T-helper 9 cell (primary cell): ENCODE results near the gene RBM39.
"Not testable (repeated sequence)": the region's sequence is repeated elsewhere in the genome, so short reads cannot be mapped to it uniquely, and the experiment has no call there.

ENCODE experiments used
- DNase-seq: peaks from one replicate; pipeline ENCODE4 v3.0.0-alpha.2; 2020
- total RNA-seq, 2 donors: gene quantifications; one replicate each; lab custom pipeline; 2026; lab: John Stamatoyannopoulos, UW

Gene RBM39
- total RNA-seq = 729 to 1,556 reads per million in 2 donors

DNA sequence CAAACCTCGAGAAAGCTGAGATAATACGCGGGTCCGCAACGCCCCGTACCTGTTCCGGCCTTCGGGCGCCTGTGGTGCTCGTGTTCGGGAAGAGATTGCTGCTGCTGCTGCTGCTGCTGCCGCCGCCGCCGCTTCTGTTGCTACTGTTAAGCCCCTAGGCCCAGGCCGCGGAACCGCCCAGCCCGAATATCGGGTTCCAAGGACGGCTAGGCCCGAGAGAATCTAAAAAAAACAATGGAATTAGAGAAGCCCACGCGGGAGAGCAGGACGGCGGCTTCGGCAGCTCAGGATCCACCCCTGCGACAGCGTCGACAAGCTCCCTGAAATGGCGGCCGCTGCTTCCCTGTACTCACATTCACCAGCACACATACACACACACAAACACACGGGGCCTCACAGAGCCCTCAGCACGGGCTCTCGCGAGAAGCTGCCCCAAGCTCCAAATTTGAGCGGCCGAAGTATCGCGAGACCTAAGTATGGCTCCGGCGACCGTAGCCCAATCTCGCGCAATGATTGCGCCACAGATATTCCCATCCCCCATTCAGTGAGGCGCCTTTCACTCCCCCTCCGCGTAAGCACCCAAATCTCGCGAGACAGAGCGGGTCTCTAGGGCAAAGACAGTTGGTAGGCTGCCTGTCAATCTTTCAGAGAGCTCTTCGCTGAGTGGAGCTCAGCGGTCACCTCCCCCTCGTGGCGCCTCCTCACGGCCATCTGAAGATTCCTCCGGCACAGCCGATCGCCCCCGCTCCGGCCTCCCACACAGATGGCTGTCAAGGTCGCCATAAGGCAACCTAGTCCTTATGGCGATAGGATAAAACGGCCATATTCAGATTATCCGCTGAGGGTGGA is at the start of gene RBM39:
RBM39 (minus strand) TSS at position 369 of the 849 bp plus-strand sequence. CDS start 1,386 bp downstream, outside the sequence.
- peak; percentile 99 for DNase-seq

DNA sequence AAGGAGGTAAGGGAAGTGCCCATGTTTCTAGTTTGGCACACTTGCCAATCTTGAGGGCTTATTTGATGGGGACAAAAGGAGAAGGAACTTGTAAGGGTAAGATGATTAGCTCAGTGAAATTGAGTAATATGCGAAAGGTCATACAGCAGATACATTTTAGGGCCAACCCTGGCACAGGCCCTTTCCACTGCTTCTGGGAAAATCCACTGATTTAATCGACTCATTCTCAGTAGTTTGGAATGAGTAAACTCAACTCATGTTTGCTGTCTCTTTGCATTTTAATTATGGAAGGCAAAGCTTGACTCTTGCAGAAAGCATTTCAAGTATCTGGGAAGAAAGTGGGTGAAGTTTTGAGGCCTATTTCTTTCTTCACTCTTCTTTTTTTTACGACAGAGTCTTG is 49.8 kb upstream of the RBM39 start:
- no peak for DNase-seq

DNA sequence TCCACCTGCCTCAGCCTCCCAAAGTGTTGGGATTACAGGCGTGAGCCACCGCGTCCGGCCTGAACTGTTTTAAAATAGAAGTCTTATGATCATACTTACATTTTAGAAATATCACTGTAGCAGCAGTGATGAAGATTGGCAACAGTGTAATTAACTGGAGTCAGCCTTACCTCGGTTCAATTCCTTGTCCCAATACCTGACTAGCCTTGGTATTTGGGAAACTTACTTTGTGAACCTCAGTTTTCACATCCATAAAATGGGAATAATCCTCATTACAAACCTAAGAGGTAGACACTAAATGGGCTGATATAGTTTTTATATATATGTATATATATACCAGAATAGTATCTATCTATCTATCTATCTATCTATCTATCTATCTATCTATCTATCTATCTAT is 49.0 kb upstream of the RBM39 start:
- no peak for DNase-seq

DNA sequence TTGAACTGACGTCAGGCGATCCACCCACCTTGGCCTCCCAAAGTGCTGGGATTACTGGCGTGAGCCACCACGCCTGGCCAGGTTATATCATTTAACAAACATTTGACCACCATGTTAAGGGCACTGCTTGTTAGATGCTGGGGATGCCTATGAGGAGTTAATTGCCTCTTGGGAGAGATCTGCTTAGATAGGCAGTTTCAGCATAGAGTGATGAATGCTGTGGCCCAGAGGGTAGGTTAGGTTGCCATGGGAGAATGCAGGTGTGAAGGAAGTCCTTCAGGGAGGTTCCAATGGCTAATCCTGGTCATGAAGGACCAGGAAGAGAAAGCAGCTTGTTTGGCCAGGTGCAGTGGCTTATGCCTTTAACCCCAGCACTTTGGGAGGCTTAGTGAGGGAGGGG is 46.7 kb upstream of the RBM39 start:
- DNase-seq = no peak

DNA sequence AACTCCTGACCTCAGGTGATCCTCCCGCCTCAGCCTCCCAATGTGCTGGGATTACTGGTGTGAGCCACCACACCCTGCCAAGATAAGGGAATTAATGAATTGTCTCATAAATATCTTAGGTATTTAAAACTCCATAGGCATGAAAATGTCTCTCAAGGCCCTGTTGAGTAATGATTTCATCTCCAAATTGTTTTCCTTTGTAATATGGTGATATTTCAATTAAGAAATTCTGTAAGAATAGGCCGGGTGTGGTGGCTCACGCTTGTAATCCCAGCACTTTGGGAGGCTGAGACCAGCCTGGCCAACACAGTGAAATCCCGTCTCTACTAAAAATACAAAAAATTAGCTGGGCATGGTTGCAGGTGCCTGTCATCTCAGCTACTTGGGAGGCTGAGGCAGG is 43.5 kb upstream of the RBM39 start:
- DNase-seq = not testable (repeated sequence)

DNA sequence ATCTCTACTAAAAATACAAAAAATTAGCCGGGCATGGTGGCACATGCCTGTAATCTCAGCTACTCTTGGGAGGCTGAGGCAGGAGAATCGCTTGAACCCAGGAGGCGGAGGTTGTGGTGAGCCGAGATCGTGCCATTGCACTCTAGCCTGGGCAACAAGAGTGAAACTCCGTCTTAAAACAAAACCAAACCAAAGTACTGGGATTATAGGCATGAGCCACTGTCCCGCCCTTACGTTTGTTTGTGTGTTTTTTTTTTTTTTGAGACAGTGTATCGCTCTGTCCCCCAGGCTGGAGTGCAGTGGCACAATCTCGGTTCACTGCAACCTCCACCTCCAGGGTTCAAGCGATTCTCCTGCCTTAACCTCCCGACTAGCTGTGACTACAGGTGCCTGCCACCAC is 41.8 kb upstream of the RBM39 start:
- DNase-seq = not testable (repeated sequence)

DNA sequence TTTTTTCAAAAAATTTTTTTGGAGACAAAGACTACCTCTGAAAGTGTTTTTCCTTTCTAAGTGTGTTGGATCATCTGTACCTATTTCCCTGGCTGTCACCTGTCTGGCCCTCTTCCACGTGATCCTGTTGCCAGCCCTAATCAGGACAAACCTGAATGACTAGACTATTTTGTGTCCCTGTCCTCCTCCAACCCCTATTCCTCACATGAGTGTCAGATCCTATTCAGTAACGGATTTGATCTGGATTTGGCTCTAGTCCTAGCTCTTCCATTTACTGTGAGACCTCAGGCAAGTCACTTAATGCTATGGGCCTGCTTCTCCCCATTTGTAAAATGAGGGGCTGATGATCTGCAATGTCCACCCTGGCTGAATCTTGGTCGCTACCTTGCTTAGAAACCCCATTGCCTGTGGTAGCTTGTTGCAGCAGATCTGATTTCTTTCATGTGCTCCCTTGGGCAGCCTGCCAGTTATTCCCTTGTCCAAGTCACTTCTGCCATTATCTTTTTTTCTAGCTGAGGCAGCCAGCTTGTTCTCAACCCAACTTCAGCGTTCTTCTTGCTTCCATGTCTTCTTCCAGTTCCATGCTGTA is 34.5 kb upstream of the RBM39 start:
- DNase-seq = no peak

DNA sequence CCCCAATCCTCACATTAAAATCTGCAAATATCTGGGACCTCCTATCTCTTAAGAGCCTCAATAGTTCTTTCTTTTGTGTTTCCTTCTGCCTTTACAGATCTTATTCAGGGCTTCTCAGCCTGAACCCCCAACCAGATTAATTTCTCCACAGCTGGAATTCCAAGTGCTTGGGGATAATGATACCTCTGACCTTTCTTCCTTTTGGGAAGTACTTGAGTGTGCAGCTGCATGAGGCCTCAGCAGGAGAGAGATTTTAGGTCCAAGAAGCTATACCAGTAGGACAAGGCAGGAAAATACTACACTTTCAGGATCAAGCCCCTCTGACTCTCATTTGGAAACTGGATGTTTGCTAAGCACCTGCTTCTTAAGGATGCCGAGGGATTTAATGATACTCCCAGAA is 32.3 kb upstream of the RBM39 start:
- no peak for DNase-seq

DNA sequence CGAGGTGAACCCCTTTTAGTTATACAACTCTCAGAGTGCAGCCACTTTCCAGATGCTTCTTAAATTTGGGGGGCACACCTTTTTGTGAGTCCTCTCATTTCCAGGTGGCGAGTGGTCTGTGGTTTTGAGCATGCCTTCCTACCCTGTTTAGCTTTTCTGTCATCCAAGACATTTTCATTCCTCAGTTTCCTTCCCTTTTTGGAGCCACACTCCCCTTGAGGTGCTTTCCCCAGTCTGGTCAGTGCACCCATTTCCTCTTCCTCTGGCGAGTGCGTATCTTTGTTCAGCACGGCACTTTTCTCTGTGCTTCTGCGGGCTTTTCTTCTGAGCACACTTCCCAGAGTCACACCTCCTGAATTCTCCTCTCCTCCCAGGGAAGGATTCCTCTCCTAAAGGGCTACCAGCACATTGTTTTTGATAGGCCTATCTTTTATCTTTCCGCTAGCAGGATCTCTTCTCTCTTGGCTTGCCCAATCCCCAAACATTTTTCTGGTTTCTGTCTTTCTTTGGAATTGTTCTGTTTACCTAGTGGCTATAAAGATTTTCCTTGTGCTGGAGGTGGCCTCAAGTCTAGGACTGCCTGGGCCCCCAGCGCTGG is 31.2 kb upstream of the RBM39 start:
- DNase-seq = no peak

DNA sequence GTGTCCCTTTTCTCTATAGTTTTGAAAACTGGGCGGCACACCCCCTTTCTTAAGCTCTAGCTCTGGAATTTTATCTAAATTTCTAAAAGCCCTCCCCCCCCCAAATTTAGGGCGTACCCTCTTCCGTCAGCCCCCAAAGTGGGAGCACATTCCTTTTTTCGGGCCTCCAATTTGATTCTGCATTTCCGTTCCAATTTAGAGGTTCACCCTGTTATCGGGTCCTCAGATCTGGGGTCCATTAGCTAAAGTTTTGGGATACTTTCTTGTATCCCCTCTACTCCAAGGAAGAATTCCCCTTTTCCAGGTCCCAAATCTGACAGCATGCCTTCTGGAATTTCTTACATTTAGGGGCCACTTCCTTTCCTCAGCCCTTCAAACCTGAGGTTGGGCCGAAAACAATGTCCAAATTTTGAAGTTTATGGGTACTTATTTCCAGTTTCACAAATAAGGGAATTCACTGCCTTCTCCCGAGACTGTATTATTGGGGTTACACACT is 30.6 kb upstream of the RBM39 start:
- DNase-seq = no peak

DNA sequence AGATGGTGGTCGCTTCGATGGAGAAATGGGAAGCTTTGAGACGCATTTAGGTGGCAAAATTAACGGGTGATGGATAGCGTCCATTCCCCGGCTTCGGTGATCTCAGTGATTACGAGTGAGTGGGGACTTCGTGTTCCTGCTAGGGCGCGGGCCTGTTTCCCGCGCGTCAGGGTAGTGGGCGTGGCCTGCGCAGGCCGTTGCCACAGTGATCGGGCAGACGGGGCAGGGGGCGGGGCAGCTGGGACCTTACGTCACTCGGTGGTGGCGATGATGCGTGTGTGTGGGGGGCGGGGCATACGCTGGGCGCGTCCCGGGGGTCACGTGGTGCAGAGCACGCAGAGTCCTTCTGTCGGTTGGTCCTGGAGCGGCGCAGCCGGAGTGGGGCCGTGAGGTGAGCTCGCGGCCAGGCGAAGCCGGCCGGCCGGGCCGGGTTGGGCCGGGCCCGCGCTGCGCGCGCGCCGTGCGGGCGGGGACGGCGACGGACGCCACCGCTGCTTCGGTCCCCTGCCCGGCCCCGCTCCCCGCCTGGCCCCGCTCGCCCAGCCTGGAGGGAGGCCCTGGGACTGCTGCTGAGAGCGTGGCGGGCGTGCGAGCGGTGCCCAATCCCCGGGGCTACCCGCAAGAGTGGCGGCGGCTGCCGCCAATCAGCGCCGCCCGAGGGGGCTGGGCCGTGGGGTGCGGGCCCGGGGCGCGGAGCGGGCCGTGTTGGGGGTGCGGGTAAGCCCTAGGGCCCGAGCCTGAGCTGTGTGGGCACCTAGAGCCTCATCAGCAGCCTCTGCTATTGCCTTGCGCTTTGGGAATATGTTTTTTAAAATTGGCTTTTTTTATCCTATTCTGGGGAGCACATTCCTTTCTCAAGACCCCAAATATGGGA is 29.9 kb upstream of the RBM39 start, which contains the start of gene PHF20:
PHF20 (plus strand) TSS at position 327 of the 874 bp plus-strand sequence. CDS start 29,508 bp downstream, outside the sequence.
- DNase-seq = peak; percentile 100

DNA sequence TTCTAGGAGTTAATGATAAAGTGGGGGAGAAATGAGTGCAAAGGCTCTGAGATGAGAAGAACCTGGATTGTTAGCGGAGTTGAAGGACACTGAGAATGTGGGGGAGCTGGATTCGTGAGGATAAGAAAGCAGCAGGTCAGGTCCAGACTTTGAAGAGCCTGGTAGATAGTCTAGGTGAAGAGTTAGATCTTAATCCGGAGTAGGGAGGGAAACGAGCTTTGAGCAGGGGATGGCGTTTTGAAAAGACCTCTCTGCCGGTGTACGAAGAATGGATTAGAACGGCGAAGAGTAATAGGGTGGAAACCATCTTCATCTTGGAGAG is 29.3 kb upstream of the RBM39 start:
- no peak for DNase-seq

DNA sequence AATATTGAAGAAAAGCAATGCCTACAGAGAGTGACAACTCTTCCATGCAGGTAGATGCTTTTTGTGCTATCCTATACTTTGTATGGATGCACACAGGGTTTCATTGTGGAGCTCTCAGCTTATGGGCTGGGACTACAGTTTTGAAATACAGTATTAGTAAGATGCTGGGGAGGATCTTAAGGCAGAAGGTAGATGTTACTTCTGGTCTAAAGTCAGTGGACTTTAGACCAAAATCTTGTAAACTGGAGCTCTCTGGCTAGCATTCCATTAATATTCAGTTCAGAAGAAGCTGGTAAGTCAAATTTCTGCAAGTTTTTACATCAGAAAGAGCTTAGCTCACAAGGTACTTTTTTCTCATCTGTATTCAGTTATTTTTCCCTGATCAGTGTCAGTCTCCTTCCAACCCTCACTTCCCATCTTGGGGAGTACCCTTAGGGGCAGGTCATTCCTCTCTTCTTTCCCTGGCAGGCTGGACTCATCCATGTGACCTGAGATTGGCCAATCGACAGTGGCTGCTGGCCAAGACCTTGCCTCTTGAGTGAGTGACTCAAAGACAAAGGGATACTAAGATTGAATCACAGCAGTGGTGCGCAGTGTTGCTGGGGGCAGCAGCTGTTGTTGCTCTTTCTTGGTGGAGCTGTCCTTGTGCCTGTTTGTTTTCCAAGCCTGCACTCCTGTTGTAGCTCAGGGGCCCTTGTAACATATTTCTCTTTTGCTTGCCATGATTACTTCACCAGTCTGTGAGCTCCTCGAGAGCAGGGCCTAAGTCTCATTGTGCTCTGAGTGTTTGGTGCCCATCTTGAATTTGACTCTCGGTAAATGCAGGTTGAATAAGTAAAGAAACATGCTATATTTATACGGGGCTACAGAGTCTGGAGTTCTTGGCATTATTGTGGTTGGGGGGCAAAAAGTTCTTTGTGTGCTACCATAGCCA is 26.9 kb upstream of the RBM39 start:
- no peak for DNase-seq

DNA sequence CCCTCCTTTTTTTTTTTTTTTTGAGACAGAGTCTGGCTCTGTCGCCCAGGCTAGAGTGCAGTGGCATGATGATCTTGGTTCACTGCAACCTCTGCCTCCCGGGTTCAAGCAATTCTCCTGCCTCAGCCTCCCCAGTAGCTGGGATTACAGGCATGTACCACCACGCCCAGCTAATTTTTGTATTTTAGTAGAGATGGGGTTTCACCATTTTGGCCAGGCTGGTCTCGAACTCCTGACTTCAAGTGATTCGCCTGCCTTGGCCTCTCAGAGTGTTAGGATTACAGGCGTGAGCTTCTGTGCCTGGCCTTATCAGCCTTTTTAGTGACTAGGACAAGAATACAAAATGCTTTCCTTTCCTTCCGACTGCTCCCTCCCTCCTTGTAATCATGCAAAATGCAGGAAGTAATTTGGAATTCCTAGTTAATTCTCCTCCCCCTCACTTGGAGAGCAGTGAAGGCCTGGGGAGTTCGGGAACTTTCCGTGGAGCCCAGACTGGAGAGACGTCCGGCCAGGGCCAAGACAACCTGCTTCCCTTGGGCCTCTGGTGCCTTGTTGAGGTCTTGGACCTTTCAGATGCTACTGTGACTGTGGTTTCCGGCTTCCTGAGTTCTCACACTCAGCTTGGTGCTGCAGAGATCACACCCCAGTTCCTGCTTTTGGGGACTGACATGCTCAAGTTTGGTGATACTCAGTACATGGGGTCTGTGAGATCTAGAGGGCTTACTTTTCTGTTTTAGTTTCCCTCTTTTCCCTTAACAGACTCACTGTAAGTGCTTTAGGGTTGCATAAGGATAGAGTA is 25.8 kb upstream of the RBM39 start:
- DNase-seq = peak; percentile 49

DNA sequence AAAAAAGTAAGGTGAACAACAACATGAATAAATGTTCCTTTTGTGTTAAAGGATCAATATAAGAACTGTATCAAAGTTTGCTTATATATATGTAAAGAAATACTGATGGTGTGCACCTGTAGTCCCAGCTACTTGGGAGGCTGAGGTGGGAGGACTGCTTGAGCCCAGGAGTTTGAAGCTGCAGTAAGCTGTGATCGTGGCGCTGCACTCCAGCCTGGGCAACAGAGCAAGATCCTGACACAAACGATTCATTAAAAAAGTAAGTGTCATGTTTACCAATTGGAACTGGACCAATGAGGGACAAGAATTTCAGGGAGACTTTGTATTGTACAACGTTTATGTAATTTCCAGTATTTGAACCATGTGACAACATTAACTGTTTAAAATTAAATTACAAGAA is 24.8 kb upstream of the RBM39 start:
- DNase-seq = no peak

DNA sequence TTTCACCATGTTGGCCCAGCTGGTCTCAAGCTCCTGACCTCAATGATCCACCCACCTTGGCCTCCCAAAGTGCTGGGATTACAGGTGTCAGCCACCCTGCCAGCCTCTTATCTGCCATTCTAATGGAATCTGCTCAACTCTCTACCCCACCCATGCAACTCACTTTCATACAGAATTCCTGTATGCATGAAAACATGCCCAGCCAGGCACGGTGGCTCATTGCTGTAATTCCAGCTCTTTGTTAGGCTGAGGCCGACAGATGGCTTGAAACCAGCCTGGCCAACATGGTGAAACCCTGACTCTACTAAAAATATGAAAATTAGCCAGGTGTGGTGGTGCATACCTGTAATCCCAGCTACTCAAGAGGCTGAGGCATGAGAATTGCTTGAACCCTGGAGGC is 22.9 kb upstream of the RBM39 start:
- DNase-seq = not testable (repeated sequence)

DNA sequence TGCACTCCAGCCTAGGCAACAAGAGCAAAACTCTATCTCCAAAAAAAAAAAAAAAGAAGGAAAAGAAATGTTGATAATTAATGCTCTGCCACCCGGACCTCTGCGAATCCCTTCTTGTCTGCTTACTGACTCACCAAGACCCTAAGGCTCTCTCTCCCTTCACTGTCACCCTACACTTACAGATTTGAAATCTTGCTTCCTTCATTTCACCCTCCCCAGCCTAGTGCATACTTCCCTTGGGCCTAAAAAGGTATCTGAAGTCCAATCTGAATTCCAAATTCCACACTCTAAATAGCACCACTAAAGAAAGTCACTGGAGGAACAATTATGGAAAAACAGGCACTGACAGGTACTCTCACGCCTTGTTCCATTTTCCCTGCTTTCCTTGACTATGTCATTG is 20.4 kb upstream of the RBM39 start:
- no peak for DNase-seq

DNA sequence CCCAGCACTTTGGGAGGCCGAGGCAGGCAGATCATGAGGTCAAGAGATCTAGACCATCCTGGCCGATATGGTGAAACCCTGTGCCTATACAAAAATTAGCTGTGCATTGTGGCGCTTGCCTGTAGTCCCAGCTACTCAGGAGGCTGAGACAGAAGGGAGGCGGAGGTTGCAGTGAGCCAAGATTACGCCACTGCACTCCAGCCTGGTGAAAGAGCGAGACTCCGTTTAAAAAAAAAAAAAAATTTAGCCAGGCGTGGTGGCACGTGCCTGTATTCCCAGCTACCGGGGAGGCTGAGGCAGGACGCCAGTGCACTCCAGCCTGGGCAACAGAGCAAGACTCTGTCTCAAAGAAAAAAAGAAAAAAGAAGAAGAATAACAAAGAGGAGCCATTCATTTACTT is 19.5 kb upstream of the RBM39 start:
- DNase-seq = not testable (repeated sequence)

DNA sequence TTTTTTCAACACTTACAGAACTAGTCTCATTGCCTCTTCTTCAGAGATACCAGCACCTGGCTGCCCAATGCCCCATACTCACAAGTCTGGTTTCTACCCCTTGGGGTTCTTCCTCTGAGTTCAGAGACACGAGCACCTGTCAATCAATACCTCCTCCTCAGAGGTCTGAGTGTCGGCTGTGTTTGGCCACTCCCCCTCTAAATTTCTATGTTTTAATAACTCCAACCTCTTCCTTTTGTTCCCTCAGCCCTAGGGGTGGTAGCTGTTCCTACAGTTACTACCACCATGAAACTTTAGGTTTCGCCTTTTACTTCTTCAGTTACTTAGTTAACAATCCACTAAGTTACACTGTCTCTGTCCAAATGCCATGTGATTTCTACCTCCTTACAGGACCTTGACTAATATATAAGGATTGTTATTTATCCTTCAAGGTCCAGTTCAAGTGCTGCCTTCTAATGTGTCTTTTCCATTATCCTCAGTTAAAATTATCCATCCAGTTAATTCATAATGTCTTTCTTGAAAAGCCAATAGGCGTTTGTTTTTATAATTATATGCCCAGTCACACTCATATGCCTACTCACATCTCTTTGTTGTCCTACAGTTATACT is 15.1 kb upstream of the RBM39 start:
- DNase-seq = no peak

DNA sequence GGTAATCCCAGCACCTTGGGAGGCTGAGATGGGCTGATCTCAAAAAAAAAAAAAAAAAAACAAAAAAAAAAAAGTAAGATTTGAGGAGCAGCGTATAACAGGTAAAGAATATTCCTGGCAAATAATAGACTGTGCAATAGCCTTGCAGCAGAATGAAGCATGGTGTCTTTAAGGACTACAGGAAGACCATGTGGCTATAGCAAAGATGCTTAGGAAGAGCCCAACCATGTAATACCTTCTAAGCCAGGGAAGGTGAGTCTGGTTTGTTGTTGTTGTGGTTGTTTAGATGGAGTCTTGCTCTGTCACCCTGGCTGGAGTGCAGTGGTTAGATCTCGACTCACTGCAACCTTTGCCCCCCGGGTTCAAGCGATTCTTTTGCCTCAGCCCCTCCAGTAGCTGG is 14.3 kb upstream of the RBM39 start:
- no peak for DNase-seq
